OCI-LY1 (cell line): Measurements from ENCODE around the gene CRYBG3.

Experiments
- CTCF ChIP-seq: fragments of 200-600 bp; sonication (generic), shearing (Covaris generic); IDR thresholded peaks from 2 replicates; pipeline ENCODE4 v1.5.1; 2017; ENCODE audit warnings: mild to moderate bottlenecking, antibody characterized with exemption, low read length, moderate library complexity, mixed read lengths
- EZH2 ChIP-seq: fragments of 200-600 bp; sonication (generic), shearing (Covaris generic); IDR thresholded peaks from 2 replicates; pipeline ENCODE4 v1.8.0; 2017; ENCODE audit warnings: borderline replicate concordance, mixed run types, mild to moderate bottlenecking, antibody characterized with exemption, low read length, moderate library complexity, mixed read lengths

- no peak for TF ChIP-seq CTCF
- no peak for TF ChIP-seq EZH2
Measured at GRCh38 chr3:97959872-97960271, 138.1 kb downstream of the CRYBG3 start.
